Loucy (cell line): ENCODE results near the gene VAV2.

Experiments used
- EZH2phosphoT487 ChIP-seq: fragments of 200-600 bp; IDR thresholded peaks from 2 replicates; pipeline ENCODE4 v1.6.1; 2018; ENCODE audit warnings: antibody characterized with exemption, mild to moderate bottlenecking, moderate library complexity, borderline replicate concordance
- TF ChIP-seq, protein P1 (sequence below): fragments of 200-600 bp; sonication (generic); conservative IDR thresholded peaks from 2 replicates; pipeline ENCODE4 v1.5.1; 2014; ENCODE audit warnings: mild to moderate bottlenecking, antibody characterized with exemption, low read length

GRCh38 chr9:133805876-133806622, 186.1 kb downstream of the VAV2 start:
- TF ChIP-seq, protein P1, sequence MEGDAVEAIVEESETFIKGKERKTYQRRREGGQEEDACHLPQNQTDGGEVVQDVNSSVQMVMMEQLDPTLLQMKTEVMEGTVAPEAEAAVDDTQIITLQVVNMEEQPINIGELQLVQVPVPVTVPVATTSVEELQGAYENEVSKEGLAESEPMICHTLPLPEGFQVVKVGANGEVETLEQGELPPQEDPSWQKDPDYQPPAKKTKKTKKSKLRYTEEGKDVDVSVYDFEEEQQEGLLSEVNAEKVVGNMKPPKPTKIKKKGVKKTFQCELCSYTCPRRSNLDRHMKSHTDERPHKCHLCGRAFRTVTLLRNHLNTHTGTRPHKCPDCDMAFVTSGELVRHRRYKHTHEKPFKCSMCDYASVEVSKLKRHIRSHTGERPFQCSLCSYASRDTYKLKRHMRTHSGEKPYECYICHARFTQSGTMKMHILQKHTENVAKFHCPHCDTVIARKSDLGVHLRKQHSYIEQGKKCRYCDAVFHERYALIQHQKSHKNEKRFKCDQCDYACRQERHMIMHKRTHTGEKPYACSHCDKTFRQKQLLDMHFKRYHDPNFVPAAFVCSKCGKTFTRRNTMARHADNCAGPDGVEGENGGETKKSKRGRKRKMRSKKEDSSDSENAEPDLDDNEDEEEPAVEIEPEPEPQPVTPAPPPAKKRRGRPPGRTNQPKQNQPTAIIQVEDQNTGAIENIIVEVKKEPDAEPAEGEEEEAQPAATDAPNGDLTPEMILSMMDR: no peak
- TF ChIP-seq EZH2phosphoT487: no peak
